HG03025 (cell line): ENCODE results near the gene TRAF3.
"Not testable (repeated sequence)": the region's sequence is repeated elsewhere in the genome, so short reads cannot be mapped to it uniquely, and the experiment has no call there.

Experiments used
- ATAC-seq: cut with Tn5 transposase; IDR thresholded peaks from one replicate; pipeline ENCODE4 v1.9.1; 2021; ENCODE audit warnings: mild to moderate bottlenecking, moderate library complexity; ENCODE audit not compliant: unreplicated experiment, low FRiP score

TRAF3 gene

DNA sequence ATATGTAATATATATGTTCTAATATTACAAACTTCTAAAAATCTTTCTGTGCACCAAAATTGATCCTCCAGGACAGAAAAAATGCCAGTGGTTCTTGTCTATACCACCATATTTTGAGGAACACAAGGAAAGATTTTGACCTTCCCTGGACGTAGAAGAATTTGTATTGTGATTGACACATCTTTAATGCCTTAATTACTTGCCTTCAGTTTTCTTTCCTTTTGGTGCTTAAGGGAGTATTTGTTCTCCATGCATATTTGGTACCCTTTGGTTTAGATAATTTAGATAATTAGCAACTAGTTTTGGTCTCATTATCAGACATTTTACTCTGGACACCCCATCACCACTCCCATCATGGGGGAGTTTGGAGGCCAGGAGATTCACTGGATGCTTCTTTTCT lies 27.6 kb downstream of the TRAF3 start:
- ATAC-seq, result no peak

GRCh38 chr14:102805371-102805891 lies 28.2 kb downstream of the TRAF3 start:
- no peak for ATAC-seq

- ATAC-seq, result no peak
Observed at GRCh38 chr14:102805941-102806340, 28.7 kb downstream of the TRAF3 start.

- ATAC-seq, result no peak
Observed at GRCh38 chr14:102806447-102806846, 29.2 kb downstream of the TRAF3 start.

- ATAC-seq, result no peak
Observed at GRCh38 chr14:102807013-102807406, 29.8 kb downstream of the TRAF3 start.

DNA sequence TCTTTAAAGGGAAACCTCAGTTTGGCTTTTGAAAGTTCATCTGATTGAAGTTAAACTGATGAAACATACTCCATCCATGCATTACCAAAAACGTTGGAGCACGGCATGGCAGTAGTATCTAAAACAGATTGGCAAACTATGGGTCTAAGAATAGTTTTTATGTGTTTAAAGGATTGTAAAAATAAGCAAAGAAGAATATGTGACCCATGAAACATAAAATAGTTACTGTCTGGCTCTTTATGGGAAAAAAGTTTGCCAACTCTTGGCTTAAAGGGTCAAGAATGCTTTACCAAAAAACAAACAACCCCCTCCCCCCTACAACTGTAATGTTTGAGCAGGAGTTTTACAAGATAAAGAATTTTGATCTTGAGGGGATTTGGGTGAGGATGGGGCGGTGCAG lies 32.6 kb downstream of the TRAF3 start:
- no peak for ATAC-seq

DNA sequence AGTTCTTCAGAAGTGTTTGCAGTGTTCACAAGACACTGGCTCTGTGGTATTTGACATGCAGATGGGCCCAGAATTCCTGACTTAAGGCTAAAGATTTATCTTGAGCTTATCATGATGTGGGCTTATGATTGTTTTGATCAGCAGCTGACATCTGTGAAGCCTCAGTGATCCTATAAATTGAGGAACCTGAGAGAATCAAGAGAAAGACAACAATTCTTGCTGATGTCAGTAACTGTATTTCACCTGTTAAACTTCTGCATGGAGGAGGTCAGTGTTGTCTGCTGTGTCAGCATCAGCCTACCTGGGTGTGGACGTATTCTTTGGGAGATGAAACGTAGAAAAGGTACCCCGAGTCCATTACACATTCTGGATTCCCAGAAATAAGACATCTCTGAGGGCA lies 33.3 kb downstream of the TRAF3 start:
- no peak for ATAC-seq

DNA sequence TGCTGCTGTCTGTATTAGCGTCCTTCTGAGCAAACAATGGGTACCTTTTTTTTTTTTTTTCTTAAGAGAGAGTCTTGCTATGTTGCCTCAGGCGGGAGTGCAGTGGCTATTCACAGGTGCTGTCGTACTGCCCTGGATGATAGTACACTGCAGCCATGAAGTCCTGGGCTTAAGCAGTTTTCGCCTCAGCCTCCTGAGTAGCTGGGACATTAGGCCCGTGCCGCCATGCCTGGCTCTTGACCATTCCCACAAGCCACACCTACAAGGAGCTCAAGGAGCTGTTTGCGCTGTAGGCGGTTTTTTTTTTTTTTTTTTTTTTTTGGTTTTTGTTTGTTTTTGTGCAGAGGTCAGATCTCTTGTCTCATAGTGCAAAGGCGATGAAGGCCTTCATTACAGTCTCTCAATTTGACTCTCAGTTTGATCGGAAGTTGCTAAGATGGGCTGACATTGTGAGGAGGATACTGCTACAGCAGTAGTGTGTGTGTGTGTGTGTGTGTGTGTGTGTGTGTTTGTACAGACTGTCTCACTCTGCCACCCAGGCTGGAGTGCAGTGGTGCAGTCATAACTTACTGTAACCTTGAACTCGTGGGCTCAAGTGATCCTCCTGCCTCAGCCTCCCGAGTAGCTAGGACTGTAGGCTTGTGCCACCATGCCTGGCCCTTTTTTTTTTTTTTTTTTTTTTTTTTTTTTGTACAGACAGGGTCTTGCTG lies 34.2 kb downstream of the TRAF3 start:
- no peak for ATAC-seq

DNA sequence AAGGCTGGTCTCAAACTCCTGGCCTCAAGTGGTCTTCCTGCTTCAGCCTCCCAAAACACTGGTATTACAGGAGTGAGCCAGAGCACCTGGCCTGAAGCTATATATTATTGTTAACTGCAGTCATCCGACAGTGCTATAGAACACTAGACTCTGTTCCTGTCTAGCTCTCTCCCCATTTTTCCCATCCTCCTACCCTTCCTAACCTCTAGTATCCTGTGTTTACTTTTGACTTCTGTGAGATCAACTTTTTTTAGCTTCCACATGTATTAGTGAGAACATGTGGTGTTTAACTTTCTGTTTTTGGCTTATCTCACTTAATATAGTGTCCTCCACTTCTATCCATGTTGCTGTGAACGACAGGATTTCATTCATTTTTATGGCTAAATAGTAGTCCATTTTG lies 34.7 kb downstream of the TRAF3 start:
- ATAC-seq, result no peak

DNA sequence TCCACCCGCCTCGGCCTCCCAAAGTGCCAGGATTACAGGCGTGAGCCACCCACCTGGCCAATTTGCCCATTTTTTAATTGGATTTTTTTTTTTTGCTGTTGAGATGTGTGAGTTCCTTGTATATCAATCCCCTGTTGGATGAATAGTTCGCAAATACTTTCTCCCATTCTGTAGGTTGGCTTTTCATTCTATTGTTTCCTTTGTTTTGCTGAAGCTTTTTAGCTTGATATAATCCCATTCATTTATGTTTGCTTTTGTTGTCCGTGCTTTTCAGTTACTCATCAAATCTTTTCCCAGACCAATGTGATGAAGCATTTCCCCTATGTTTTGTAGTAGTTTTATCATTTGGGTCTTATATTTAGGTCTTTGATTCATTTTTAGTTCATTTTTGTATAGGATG lies 36.4 kb downstream of the TRAF3 start:
- ATAC-seq, result no peak

- ATAC-seq, result no peak
Observed at GRCh38 chr14:102817318-102817717, 40.1 kb downstream of the TRAF3 start.

- ATAC-seq, result no peak
Observed at GRCh38 chr14:102817942-102818940, 41.0 kb downstream of the TRAF3 start.

DNA sequence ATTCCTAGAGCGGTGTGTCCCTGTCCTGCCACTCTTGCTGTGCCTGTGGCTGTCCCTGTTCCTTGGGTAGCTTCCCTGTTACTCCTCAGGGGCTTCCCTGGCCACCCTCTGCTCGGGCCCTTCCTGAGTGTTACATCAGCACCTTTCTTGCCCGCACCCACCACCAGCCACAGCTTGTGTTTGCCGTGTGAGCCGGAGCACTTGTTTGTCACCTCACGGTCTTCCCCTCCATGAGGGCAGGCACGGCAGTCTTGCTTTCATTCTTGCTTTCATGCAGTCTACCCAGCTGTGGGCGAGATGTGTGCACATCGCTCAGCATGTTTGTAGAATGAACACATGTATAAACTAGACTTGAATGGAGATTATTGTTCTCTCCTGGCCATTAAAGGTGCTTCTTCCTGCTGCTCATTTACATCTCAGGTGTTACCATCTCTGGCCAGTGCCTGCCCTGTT lies 42.0 kb downstream of the TRAF3 start:
- ATAC-seq, result peak; percentile 54

GRCh38 chr14:102819747-102820330 lies 42.6 kb downstream of the TRAF3 start:
- ATAC-seq, result peak; percentile 31

- ATAC-seq, result no peak
Observed at GRCh38 chr14:102821252-102821651, 44.0 kb downstream of the TRAF3 start.

DNA sequence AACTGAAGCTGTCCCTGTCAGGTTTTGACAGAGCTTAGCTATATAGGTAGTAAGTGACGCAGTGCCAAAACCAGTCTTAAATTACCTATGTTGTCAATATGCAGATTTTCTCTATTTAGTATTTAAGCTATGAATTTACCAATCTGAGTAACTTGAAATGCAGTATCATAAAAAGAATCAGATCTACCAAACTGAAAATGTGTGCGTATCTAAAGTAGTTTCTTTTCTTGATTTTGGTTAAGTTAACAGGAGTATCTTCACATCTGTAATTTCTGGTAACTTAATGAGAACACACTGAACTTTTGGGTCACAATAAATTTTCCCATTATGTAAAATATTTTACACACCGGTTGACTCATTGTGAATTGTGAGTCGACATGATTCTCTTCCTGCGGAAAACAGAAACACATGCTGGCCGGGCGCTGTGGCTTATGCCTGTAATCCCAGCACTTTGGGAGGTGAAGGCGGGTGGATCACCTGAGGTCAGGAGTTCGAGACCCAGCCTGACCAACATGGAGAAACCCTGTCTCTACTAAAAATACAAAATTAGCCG lies 45.1 kb downstream of the TRAF3 start:
- ATAC-seq, result no peak

DNA sequence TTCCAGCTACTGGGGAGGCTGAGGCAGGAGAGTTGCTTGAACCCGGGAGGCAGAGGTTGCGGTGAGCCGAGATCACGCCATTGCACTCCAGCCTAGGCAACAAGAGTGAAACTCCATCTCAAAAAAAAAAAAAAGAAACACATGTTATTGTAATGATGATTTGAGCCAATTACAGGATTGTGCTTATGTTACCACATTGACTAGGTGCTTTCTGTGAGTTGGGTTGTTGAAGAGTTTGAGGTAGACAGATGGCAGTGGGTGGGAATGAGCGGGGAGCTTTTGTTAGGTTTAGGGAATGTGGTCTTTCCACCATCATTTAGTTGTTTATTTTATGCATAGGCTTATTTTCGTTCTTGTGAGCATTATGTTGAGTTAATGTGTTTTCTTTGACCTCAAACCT lies 45.6 kb downstream of the TRAF3 start:
- not testable (repeated sequence) for ATAC-seq

DNA sequence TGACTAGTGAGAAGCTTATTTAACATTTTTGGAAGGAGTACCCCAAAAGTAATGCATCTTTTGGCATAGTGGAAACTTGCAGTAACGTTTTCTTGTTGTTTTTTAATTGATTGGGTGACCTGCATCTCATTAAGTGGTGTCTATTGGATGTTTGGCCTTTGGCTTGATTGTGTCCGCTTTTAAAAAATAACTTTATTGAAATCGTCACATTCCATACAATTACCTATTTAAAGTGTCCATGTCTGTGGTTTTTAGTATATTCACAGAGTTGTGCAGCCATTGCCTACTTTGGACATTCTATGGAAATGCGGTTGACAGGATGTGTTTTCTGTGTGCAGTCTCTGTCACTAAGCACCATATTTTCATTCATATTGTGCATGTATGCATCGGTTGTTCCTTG lies 46.3 kb downstream of the TRAF3 start:
- no peak for ATAC-seq

DNA sequence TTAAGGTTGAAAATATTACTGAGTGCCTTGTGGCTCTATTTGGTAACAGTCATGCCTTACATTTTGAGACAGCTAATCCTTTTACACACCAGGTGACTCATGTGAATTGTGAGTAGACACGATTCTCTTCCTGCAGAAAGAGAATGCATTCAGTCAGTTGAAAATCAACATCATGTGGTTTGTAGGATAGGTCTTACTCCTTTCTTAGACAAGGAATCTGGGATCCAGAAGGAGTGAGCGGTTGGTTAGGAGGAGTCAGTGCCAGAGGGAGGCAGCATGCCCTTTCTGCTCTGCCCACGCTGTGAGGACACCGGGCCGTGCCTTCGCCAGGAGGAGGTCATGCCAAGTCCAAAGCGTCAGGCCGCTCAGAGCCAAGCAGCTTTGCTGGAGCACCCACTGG lies 47.6 kb downstream of the TRAF3 start:
- no peak for ATAC-seq

DNA sequence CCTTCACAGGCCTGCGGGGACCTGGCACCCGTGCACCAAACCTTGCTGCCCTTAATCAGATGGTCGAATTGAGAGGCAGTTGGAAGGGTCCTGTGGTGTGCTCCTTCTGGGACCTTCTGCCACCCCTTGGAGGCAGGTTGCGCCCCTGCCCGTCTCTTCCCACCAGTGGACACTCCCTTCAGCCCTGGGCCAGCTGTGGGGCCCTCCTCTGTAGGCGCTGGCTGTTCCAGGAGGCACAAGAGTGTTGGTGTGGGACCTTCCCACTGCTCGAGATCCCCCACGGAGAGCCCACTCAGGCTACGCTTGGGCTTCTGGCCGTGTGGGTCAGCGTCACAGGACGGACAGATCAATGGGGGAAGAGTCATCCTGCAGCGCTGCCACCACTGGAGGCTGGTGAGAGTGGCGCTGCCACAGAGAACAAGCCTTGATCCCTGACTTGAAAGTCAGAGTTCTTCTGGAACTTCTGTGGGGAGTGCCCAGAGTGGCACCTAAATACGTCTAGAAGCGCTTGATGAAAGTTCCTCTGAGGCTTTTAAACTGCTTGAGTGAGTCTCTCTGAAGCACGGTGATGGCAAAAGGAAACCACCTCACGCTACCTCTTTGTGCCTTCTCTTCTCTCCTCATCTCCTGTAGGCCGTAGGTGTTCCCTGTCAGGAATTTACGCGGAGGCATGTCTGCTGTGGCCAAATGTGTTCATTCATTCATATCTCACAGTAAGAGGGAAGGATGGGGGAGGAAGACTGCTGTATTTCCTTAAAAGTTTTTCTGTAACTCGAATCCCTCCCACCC lies 48.3 kb downstream of the TRAF3 start:
- ATAC-seq, result no peak
